ENCODE measurements around the gene OGDH.
"Not testable (repeated sequence)": the region's sequence is repeated elsewhere in the genome, so short reads cannot be mapped to it uniquely, and the experiment has no call there.

The OGDH gene

DNA sequence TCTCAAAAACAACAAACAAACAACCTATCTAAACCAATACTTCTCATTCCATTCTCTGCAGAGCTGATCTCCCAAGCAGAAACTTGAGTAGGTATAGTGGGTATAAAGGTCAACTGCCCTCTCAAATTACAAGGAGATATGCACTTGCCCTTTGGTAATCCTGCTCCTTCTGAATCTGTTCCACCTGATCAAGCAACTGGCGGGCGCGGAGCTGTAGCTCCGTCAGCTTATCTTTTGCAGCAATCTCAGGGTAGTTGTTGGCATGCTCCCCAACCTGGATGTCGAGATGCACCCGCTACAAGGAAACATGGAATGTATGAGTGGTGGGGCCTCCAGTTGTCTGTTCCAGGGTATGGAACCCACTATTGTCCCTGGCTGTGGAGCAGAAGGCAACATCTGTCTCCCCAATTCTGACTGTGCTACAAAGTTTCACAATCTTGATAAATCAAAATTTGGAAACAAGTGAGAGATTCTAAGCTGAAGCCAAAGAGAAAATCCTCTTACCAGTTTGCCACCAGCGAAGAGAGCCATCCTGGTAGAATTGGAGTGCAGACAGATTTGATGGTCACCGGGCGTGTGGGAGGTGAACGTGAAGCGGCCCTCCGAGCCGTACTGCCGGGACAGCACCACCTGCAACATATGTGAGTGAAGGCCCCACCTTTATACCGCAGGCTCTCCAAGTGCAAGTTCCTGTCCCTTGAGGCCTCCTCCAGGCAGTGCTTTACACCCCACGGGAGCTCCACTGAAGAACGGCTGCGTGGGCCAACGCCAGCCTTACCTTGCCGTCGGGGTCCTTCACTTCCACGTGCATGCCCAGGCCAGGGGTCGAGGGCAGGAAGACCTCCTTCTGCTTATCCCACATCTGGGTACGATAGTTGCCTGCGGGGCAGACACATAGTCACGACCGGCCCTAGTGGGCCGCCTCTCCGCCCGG is 25.2 kb upstream of the OGDH start:
- DNase-seq (ENCODE audit: low spot score), result peak; percentile 18

DNA sequence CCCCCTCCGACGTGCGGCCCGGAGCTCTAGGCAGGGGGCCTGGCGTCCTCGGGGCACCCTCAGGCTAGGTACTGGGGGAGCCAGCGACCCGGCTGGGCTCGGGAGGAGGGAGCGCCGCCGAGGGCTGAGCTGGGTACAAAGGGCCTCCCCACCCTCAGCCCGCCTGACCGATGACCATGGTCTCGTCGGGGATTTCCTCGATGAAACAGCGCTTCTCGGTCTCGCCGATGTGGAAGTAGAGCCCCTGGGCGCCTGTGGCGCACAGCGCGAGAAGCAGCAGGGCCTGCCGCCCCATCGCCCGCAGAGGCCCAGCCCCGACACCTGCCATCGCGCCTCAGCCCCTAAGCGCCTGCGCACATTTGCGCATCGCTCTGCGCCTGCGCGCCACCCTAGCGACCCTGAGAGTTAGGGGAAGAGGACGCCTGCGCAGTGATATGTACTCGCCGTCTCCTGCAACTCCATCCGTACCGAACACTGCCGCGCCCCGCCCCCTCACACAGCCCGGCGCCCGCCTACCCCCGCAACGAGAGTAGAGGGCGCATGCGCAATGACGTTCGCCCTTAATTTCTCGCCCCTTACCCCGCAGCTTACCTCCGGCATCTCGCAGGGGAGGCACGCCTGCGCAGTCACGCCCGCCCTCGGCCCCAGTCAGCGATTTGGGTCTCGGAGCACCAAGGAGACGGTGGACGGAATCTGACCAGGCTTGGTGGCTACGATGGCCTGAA is 24.4 kb upstream of the OGDH start, which contains the start of gene TMED4:
Gene TMED4, minus strand, starts transcription at position 353 of the 725 bp plus-strand sequence. Its CDS starts 25 bp downstream, at position 328.
- DNase-seq (ENCODE audit: low spot score), result peak; percentile 100

DNA sequence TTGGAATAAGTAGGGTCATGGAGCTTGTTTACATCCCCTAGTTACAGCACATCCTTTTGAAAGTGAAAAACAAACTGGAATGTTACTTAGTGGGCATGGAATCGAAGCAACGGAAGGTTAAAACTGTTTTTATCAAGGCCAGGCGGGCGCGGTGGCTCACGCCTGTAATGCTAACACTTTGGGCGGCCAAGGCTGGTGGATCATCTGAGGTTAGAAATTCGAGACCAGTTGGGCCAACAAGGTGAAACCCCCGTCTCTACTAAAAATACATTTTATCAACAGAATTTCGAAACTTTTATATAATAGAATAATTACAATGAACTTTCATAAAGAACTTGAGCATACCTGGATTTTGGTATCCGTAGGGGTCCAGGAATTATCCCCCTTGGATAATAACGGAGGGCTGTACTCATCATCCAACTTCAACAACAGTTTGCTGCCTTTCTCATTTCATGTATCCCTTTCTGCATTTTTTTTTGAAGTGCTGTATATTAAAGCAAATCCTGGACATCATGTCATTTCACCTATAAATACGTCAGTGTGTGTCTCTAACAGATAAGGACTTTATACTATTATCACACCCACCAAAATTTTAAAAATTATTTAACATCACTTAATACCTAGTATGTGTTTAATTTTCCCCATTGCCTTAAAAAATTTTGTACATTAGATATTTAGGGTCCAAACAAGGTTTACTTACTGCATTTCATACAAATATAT is 23.1 kb upstream of the OGDH start:
- no peak for DNase-seq (ENCODE audit: low spot score)

DNA sequence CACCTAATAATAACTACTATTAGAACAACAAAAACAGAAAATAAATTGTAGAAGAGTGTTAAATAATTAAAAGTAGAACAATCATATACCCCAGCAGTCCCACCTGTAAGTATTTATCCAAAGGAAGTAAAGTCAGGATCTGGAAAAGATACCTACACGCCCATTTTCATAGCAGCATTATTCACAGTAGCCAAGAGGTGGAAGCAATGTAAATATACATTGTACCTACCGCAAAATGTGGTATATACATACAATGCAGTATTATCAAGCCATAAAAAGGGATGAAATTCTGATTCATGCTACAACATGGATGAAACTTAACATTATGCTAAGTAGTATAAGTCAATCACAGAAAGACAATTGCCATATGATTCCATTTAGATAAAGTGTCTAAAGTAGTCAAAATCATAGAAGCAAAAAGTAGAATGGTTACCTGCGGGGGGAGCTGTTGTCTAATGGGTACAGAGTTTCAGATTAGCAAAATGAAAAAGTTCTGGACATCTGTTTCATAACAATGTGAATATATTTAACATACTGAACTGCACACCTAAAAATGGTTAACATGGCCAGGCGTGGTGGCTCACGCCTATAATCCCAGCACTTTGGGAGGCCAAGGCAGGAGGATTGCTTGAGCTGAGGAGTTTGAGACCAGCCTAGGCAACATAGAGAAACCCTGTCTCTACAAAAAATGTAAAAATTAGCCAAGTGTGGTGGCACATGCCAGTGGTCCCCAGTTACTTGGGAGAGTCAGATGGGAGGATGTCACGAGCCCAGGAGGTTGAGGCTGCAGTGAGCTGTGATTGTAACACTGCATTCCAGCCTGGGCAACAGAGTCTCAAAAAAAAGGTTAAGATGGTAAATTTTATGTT is 18.4 kb upstream of the OGDH start:
- no peak for DNase-seq (ENCODE audit: low spot score)

DNA sequence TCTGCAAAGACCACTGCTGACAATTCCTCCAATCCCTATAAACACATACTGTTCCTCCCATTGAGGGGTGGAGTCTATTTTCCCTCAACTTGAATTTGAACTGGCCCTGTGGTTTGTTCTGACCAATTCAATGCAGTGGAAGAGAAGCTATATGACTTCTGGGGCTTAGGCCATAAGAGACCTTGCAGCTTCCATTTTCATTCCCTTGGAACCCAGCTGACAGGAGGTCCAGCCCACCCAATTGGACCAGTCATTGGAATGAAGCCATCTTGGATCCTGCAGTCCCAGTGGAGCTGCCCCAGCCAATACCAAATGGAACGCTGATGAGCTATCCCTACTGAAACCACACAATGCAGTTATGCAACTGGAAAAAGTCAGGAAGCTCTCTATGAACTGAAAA is 15.5 kb upstream of the OGDH start:
- no peak for DNase-seq (ENCODE audit: low spot score)

DNA sequence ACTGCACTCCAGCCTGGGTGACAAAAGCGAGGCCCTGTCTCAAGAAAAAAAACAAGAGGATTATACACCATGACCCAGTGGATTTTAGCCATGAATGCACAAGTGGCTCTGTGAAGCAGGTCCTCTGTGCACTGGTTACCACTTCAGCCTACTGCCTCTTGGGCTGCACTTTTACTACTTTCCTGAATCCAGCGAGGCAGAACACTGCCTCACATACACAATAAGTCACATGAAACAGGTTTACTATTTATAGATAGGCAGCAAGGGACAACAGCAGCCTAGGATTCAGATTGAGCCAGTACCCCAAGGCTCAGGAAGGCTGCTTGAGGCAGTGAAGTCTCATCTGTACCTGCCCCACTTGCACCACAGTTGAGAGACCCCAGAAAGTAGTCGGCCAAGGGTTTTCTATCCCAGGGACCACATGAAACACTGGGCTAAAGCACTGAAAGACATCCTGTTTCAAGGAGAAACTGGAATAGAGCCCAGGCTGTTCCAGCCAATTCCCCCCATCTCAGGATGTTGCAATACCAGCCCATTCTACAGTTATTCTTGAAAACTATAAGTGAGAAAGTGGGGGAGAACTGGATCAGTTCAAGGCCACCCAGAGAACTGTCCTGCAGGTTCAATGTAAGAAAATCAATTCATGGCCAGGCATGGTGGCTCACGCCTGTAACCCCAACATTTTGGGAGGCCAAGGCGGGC is 10.3 kb upstream of the OGDH start:
- no peak for DNase-seq (ENCODE audit: low spot score)

DNA sequence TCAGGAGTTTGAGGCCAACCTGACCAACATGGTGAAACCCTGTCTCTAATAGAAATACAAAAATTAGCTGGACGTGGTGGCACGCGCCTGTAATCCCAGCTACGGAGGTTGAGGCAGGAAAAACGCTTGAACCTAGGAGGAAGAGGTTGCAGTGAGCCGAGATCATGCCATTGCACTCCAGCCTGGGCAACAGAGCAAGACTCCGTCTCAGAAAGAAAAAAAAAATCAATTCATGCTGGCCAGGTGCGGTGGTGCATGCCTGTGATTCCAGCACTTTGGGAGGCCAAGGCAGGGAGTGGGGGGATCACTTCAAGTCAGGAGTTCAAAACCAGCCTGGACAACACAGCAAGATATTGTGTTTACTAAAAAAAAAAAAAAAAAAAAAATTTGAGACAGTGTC is 9.2 kb upstream of the OGDH start:
- not testable (repeated sequence) for DNase-seq (ENCODE audit: low spot score)

DNA sequence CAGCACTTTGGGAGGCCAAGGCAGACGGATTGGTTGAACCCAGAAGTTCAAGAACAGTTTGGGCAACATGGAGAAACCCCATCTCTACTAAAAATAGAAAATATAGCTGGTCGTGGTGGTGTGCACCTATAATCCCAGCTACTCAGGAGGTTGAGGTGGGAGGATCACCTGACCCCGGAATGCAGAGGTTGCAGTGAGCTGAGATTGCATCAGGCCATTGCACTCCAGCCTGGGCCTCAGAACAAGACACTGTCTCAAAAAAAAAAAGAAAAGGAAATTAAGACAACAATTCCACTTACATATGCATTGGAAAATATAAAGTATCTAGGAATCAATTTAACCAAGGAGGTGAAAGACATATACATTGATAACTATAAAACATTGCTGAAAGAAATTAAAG is 7.2 kb upstream of the OGDH start:
- DNase-seq (ENCODE audit: low spot score), result no peak

- DNase-seq (ENCODE audit: low spot score), result no peak
Observed at GRCh38 chr7:44602576-44602910, 3.9 kb upstream of the OGDH start.

GRCh38 chr7:44603193-44603592 is 3.2 kb upstream of the OGDH start:
- no peak for DNase-seq (ENCODE audit: low spot score)

- DNase-seq (ENCODE audit: low spot score), result no peak
Observed at GRCh38 chr7:44604941-44605340, 1.5 kb upstream of the OGDH start.

- DNase-seq (ENCODE audit: low spot score), result no peak
Observed at GRCh38 chr7:44607141-44608068, 978 bp downstream of the OGDH start.

- DNase-seq (ENCODE audit: low spot score), result peak; percentile 59
Observed at GRCh38 chr7:44608916-44609648, 2.7 kb downstream of the OGDH start.

DNA sequence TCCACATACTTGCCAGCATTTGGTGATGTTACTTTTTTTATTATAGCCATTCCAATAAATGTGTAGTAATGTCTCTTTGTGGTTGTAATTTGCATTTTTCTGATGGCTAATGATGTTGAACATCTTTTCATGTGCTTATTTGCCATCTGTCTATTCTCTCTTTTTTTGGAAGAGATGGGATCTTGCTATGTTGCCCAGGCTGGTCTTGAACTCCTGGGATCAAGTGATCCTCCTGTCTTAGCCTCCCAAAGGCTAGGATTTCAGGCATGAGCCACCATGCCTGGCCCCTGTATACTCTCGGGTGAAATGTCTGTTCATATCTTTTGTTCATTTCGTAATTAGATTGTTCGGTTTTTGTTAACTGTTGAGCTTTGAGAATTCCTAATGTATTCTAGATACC is 3.4 kb downstream of the OGDH start:
- DNase-seq (ENCODE audit: low spot score), result no peak

GRCh38 chr7:44615149-44615611 is 8.8 kb downstream of the OGDH start:
- DNase-seq (ENCODE audit: low spot score), result no peak

GRCh38 chr7:44615793-44616192 is 9.4 kb downstream of the OGDH start:
- no peak for DNase-seq (ENCODE audit: low spot score)

- DNase-seq (ENCODE audit: low spot score), result no peak
Observed at GRCh38 chr7:44616545-44616944, 10.1 kb downstream of the OGDH start.

- no peak for DNase-seq (ENCODE audit: low spot score)
Observed at GRCh38 chr7:44617225-44617890, 10.9 kb downstream of the OGDH start.

GRCh38 chr7:44618045-44618444 is 11.6 kb downstream of the OGDH start:
- DNase-seq (ENCODE audit: low spot score), result no peak
